CD14-positive monocyte (primary cell): Measurements from ENCODE around the gene MLN. TPM values are rescaled to one million over a fixed set of nuclear protein-coding genes. Genes with fewer than 3 reads are reported as not detected.

Experiments used
- DNase-seq, 3 donors: peaks; one replicate each; pipeline ENCODE4 v3.0.0-alpha.2; 2011 to 2022
- H2AFZ ChIP-seq: 2 replicates; pipeline ENCODE4 v1.6.0; 2012; ENCODE audit warnings: mild to moderate bottlenecking, low read depth, low read length, inconsistent platforms; ENCODE audit not compliant: insufficient read depth, poor library complexity, severe bottlenecking
- H3K27ac ChIP-seq, 2 donors: 1 replicate in 1 of 2; 2 replicates in 1 of 2; pipeline ENCODE4 v1.5.1; 2012 to 2013; ENCODE audit warnings: low read length in 2 of 2, control low read depth in 1 of 2, inconsistent platforms in 1 of 2, low read depth in 1 of 2, mild to moderate bottlenecking in 1 of 2
- H3K27me3 ChIP-seq, 2 donors: one replicate each; pipeline versions ENCODE4 v1.6.0 to v1.6.1; 2011 to 2013; ENCODE audit warnings: low read length in 2 of 2; ENCODE audit not compliant: control insufficient read depth in 2 of 2, insufficient read depth in 2 of 2
- H3K36me3 ChIP-seq, 2 donors: replicated peaks in 1 of 2; 1 replicate in 1 of 2; 2 replicates in 1 of 2; pipeline versions ENCODE4 v1.5.1 to v1.6.1; 2012 to 2013; ENCODE audit warnings: low read length in 2 of 2, control low read depth in 1 of 2, inconsistent platforms in 1 of 2, mild to moderate bottlenecking in 1 of 2; ENCODE audit not compliant: insufficient read depth in 2 of 2, control insufficient read depth in 1 of 2
- H3K4me1 ChIP-seq, 2 donors: 1 replicate in 1 of 2; 2 replicates in 1 of 2; pipeline versions ENCODE4 v1.5.1 to v1.6.1; 2012 to 2013; ENCODE audit warnings: low read length in 2 of 2, control low read depth in 1 of 2, inconsistent platforms in 1 of 2, mild to moderate bottlenecking in 1 of 2, moderate library complexity in 1 of 2; ENCODE audit not compliant: insufficient read depth in 2 of 2, control insufficient read depth in 1 of 2
- H3K4me2 ChIP-seq: replicated peaks from 2 replicates; pipeline ENCODE3; 2012; ENCODE audit warnings: low read length, moderate library complexity, mild to moderate bottlenecking; ENCODE audit not compliant: poor library complexity, severe bottlenecking; ENCODE audit errors: extremely low read depth
- H3K4me3 ChIP-seq, 3 experiments: fragments of 200-600 bp in 1 of 3; sonication (generic) in 1 of 3; replicated peaks in 1 of 3; 1 replicate in 2 of 3; 2 replicates in 1 of 3; pipeline ENCODE4 v1.5.1; 2011 to 2013; ENCODE audit warnings: low read length in 3 of 3, mild to moderate bottlenecking in 3 of 3, control low read depth in 2 of 3, low read depth in 2 of 3, inconsistent platforms in 1 of 3, moderate library complexity in 1 of 3
- H3K79me2 ChIP-seq: 2 replicates; pipeline ENCODE4 v1.6.0; 2012; ENCODE audit warnings: mild to moderate bottlenecking, control low read depth, inconsistent platforms, low read length, moderate library complexity; ENCODE audit not compliant: insufficient read depth
- H3K9ac ChIP-seq: 2 replicates; pipeline ENCODE4 v1.6.0; 2017; ENCODE audit warnings: low read length, mild to moderate bottlenecking; ENCODE audit not compliant: insufficient read depth, poor library complexity, severe bottlenecking
- H3K9me3 ChIP-seq, 2 donors: replicated peaks in 1 of 2; 1 replicate in 1 of 2; 2 replicates in 1 of 2; pipeline versions ENCODE4 v1.5.1 to v1.6.1; 2012 to 2013; ENCODE audit warnings: low read length in 2 of 2, control low read depth in 1 of 2; ENCODE audit not compliant: control insufficient read depth in 1 of 2, insufficient read depth in 1 of 2
- H4K20me1 ChIP-seq: 2 replicates; pipeline ENCODE4 v1.6.0; 2012; ENCODE audit warnings: mild to moderate bottlenecking, low read length, control low read depth, moderate library complexity; ENCODE audit not compliant: insufficient read depth
- H3K27ac Mint-ChIP-seq, 7 donors: one replicate each; pipeline ENCODE4 v1.8.0; 2020; ENCODE audit warnings: mild to moderate bottlenecking in 7 of 7, mixed read lengths in 7 of 7, moderate library complexity in 6 of 7, inconsistent platforms in 2 of 7
- H3K27me3 Mint-ChIP-seq, 3 donors: one replicate each; pipeline ENCODE4 v1.8.0; 2021 to 2022; ENCODE audit warnings: low read depth in 3 of 3, mild to moderate bottlenecking in 3 of 3, mixed read lengths in 3 of 3, moderate library complexity in 3 of 3, inconsistent platforms in 1 of 3
- H3K36me3 Mint-ChIP-seq, 2 donors: one replicate each; pipeline ENCODE4 v1.8.0; 2020; ENCODE audit warnings: mixed read lengths in 2 of 2, inconsistent platforms in 1 of 2, mild to moderate bottlenecking in 1 of 2
- H3K4me1 Mint-ChIP-seq: one replicate; pipeline ENCODE4 v1.8.0; 2020; ENCODE audit warnings: mild to moderate bottlenecking, mixed read lengths
- H3K4me3 Mint-ChIP-seq, 2 donors: one replicate each; pipeline ENCODE4 v1.8.0; 2020; ENCODE audit warnings: mild to moderate bottlenecking in 2 of 2, mixed read lengths in 2 of 2, moderate library complexity in 1 of 2
- H3K9me3 Mint-ChIP-seq, 7 donors: one replicate each; pipeline ENCODE4 v1.8.0; 2020 to 2022; ENCODE audit warnings: mixed read lengths in 7 of 7, mild to moderate bottlenecking in 6 of 7, moderate library complexity in 6 of 7, inconsistent platforms in 2 of 7
- WGBS: methylation state at CpG from one replicate; pipeline ENCODE4 v1.1.5; 2013; ENCODE audit warnings: missing lambda C conversion rate; ENCODE audit not compliant: insufficient coverage; 5-methylcytosine and 5-hydroxymethylcytosine counted together
- intact Hi-C, 2 donors: fragments of 100-400 bp; cut with micrococcal nuclease; formaldehyde crosslinking; loops; one replicate each; pipeline versions ENCODE4 v1.15.0 to v1.15.1; 2023
- polyA plus RNA-seq, 3 donors: library from polyadenylated mRNA; depleted of rRNA in 1 of 3; unstranded in 2 of 3; stranded (reverse) in 1 of 3; fragments of 300-500 nt in 2 of 3; fragments of >200 nt in 1 of 3; fragmentation: Illumina TruSeq in 2 of 3; gene quantifications; 1 replicate in 2 of 3; 2 replicates in 1 of 3; pipeline ENCODE4 v1.2.3, GENCODE V29; 2012 to 2021
- TF ChIP-seq, protein P1 (sequence below): fragments of 200-600 bp; IDR thresholded peaks from one replicate; pipeline ENCODE4 v1.8.0; 2022; ENCODE audit warnings: antibody characterized with exemption, mild to moderate bottlenecking

The MLN gene
- polyA plus RNA-seq, 3 donors: not detected

- H3K4me3 Mint-ChIP-seq: no peak overlapping the region
- no peaks in the 10 kb centered on the region for H3K36me3 Mint-ChIP-seq
- DNase-seq: no peak
- no peaks in the 10 kb centered on the region for H3K4me1 ChIP-seq
- H3K4me1 Mint-ChIP-seq: no peaks in the 10 kb centered on the region
- no peak overlapping the region for H3K27ac Mint-ChIP-seq
- no peak overlapping the region for H3K9ac ChIP-seq
- no peak overlapping the region for H2AFZ ChIP-seq
- intact Hi-C loops: no loop called here
- no peak overlapping the region for H3K4me3 ChIP-seq
- TF ChIP-seq, protein P1, sequence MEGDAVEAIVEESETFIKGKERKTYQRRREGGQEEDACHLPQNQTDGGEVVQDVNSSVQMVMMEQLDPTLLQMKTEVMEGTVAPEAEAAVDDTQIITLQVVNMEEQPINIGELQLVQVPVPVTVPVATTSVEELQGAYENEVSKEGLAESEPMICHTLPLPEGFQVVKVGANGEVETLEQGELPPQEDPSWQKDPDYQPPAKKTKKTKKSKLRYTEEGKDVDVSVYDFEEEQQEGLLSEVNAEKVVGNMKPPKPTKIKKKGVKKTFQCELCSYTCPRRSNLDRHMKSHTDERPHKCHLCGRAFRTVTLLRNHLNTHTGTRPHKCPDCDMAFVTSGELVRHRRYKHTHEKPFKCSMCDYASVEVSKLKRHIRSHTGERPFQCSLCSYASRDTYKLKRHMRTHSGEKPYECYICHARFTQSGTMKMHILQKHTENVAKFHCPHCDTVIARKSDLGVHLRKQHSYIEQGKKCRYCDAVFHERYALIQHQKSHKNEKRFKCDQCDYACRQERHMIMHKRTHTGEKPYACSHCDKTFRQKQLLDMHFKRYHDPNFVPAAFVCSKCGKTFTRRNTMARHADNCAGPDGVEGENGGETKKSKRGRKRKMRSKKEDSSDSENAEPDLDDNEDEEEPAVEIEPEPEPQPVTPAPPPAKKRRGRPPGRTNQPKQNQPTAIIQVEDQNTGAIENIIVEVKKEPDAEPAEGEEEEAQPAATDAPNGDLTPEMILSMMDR: no peak
- no peak overlapping the region for H3K4me2 ChIP-seq
- peaks cover 0 to 12% of the 10 kb centered on the region in 2 donors for H3K27me3 ChIP-seq
- no peaks in the 10 kb centered on the region for H3K36me3 ChIP-seq
- H4K20me1 ChIP-seq: no peaks in the 10 kb centered on the region
- no peaks in the 10 kb centered on the region for H3K9me3 ChIP-seq
- no peaks in the 10 kb centered on the region for H3K9me3 Mint-ChIP-seq
- no peak overlapping the region for H3K27ac ChIP-seq
- 92% methylated on average over 11 of the region's 13 CpGs for WGBS
- no peaks in the 10 kb centered on the region for H3K79me2 ChIP-seq
- peaks cover 19 to 30% (median 22%) of the 10 kb centered on the region in 3 donors for H3K27me3 Mint-ChIP-seq
Measured at GRCh38 chr6:33798343-33798848, 5.4 kb downstream of the MLN start.

DNA sequence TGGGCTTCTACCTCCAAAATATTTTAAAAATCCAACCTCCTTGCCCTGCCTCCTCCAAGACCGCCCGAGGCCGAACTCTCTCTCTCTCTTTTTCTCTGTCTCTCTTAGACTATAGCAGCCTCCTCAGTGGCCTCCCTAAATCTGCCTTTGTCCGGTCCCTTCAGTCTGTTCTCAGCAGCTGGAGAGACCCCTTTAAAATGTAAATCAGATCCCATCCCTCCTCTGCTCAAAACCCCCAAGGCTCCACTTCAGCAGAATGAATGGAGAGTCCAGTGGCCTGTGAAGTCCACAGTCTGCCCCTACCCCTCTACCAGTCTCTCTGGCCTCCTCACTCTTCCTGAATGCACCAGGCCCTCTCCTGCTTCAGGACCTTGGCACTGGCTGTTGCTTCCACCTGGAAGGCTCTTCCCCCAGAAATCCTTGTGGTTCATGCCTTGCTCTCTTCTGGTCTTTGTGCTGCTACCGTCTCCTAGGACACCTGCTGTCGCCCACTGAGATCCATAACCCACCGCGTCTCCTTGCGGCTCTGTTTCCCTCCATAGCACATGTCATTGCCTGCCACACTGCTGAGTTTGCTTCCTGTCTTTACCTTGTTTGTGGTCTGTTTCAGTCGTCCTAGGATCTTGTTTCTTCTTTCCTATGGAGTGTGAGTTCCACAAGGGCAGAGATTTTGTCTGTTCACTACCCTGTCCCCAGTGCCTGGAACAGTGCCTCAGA is 6.0 kb downstream of the MLN start:
- no peak overlapping the region for H2AFZ ChIP-seq
- no peaks in the 10 kb centered on the region for H3K4me1 ChIP-seq
- H3K79me2 ChIP-seq: no peaks in the 10 kb centered on the region
- no peaks in the 10 kb centered on the region for H3K36me3 ChIP-seq
- H3K9ac ChIP-seq: no peak overlapping the region
- TF ChIP-seq, protein P1: no peak
- H3K4me1 Mint-ChIP-seq: no peaks in the 10 kb centered on the region
- H4K20me1 ChIP-seq: no peaks in the 10 kb centered on the region
- DNase-seq: no peak
- peaks cover 25 to 35% (median 25%) of the 10 kb centered on the region in 3 donors for H3K27me3 Mint-ChIP-seq
- no peaks in the 10 kb centered on the region for H3K9me3 ChIP-seq
- H3K4me3 Mint-ChIP-seq: no peak overlapping the region
- 53% methylated on average over 9 of the region's 10 CpGs for WGBS
- no peak overlapping the region for H3K27ac ChIP-seq
- no peaks in the 10 kb centered on the region for H3K9me3 Mint-ChIP-seq
- intact Hi-C loops: no loop called here
- H3K27me3 ChIP-seq: peaks cover 0 to 19% of the 10 kb centered on the region in 2 donors
- H3K4me3 ChIP-seq: no peak overlapping the region
- no peak overlapping the region for H3K4me2 ChIP-seq
- H3K27ac Mint-ChIP-seq: no peak overlapping the region
- H3K36me3 Mint-ChIP-seq: no peaks in the 10 kb centered on the region
